ENCODE data around the gene RAB6B.

Gene RAB6B

GRCh38 chr3:133934996-133935842 lies 39.5 kb upstream of the RAB6B start:
- CTCF ChIA-PET: interaction anchor here (0.9 to 14.0 kb wide), 2 partner anchors 115 to 277 kb away, joined by 4 to 140 read pairs; no protein-coding TSS in a partner anchor
- Histone ChIP-seq H3K27me3 (replicated peaks in 2 of 5; ENCODE audit: control insufficient read depth in 4 of 5, insufficient read depth in 5 of 5, low read length in 4 of 5) (no peaks in the 10 kb centered on the region), H3K4me3 (ENCODE audit: control insufficient read depth in 1 of 7, extremely low read depth in 1 of 7, insufficient read depth in 4 of 7, low read depth in 2 of 7, low read length in 6 of 7) (no peak overlapping the region)

GRCh38 chr3:133934073-133934970 lies 38.6 kb upstream of the RAB6B start:
- DNase-seq: peak in 1 of 3 donors; percentile 44
- WGBS (ENCODE audit: insufficient coverage): 65% methylated on average over 4 of the region's 10 CpGs
- Histone ChIP-seq H3K36me3 (ENCODE audit: control insufficient read depth in 4 of 4, insufficient read depth in 4 of 4, low read length in 3 of 4) (no peaks in the 10 kb centered on the region), H3K27ac (ENCODE audit: insufficient read depth in 1 of 2, low read depth in 1 of 2, low read length in 2 of 2, poor library complexity in 1 of 2, severe bottlenecking in 2 of 2) (no peak overlapping the region), H3K9me3 (ENCODE audit: control extremely low read depth in 1 of 5, control insufficient read depth in 4 of 5, insufficient read depth in 2 of 5, low read depth in 1 of 5, low read length in 4 of 5) (no peaks in the 10 kb centered on the region), H3K4me1 (ENCODE audit: control extremely low read depth in 1 of 4, control insufficient read depth in 4 of 4, insufficient read depth in 4 of 4, low read length in 3 of 4) (peaks cover 0 to 22% (median 16%) of the 10 kb centered on the region in 4 experiments), H3K27me3 (replicated peaks in 2 of 5; ENCODE audit: control insufficient read depth in 4 of 5, insufficient read depth in 5 of 5, low read length in 4 of 5) (peaks cover 0 to under 1% (median 0%) of the 10 kb centered on the region in 5 experiments), H3K4me3 (ENCODE audit: control insufficient read depth in 1 of 7, extremely low read depth in 1 of 7, insufficient read depth in 4 of 7, low read depth in 2 of 7, low read length in 6 of 7) (peak overlapping the region in 1 of 7 experiments; percentile 19)
- ChIA-PET POLR2A (no interaction called here), CTCF (interaction anchor here (1.6 to 14.0 kb wide), 2 partner anchors 12 to 278 kb away, joined by 3 to 140 read pairs; no protein-coding TSS in a partner anchor)

More at GRCh38 chr3:133934996-133935842, 39.5 kb upstream of the RAB6B start:
- Histone ChIP-seq H3K4me1 (ENCODE audit: control extremely low read depth in 1 of 4, control insufficient read depth in 4 of 4, insufficient read depth in 4 of 4, low read length in 3 of 4) (peaks cover 0 to 22% (median 16%) of the 10 kb centered on the region in 4 experiments), H3K36me3 (ENCODE audit: control insufficient read depth in 4 of 4, insufficient read depth in 4 of 4, low read length in 3 of 4) (no peaks in the 10 kb centered on the region), H3K9me3 (ENCODE audit: control extremely low read depth in 1 of 5, control insufficient read depth in 4 of 5, insufficient read depth in 2 of 5, low read depth in 1 of 5, low read length in 4 of 5) (no peaks in the 10 kb centered on the region), H3K27ac (ENCODE audit: insufficient read depth in 1 of 2, low read depth in 1 of 2, low read length in 2 of 2, poor library complexity in 1 of 2, severe bottlenecking in 2 of 2) (no peak overlapping the region)
- POLR2A ChIA-PET: no interaction called here
- no peak for DNase-seq
- WGBS (ENCODE audit: insufficient coverage): 90% methylated on average over 7 of the region's 11 CpGs

GRCh38 chr3:133933097-133934024 lies 37.7 kb upstream of the RAB6B start:
- H3K27ac ChIP-seq (ENCODE audit: insufficient read depth in 1 of 2, low read depth in 1 of 2, low read length in 2 of 2, poor library complexity in 1 of 2, severe bottlenecking in 2 of 2): no peak overlapping the region
- peaks cover 0 to 24% (median 19%) of the 10 kb centered on the region in 4 experiments for H3K4me1 ChIP-seq (ENCODE audit: control extremely low read depth in 1 of 4, control insufficient read depth in 4 of 4, insufficient read depth in 4 of 4, low read length in 3 of 4)
- H3K36me3 ChIP-seq (ENCODE audit: control insufficient read depth in 4 of 4, insufficient read depth in 4 of 4, low read length in 3 of 4): no peaks in the 10 kb centered on the region
- no peak for DNase-seq
- H3K9me3 ChIP-seq (ENCODE audit: control extremely low read depth in 1 of 5, control insufficient read depth in 4 of 5, insufficient read depth in 2 of 5, low read depth in 1 of 5, low read length in 4 of 5): no peaks in the 10 kb centered on the region
- peaks cover 0 to 3% (median 0%) of the 10 kb centered on the region in 5 experiments for H3K27me3 ChIP-seq (replicated peaks in 2 of 5; ENCODE audit: control insufficient read depth in 4 of 5, insufficient read depth in 5 of 5, low read length in 4 of 5)
- POLR2A ChIA-PET: no interaction called here
- CTCF ChIA-PET: interaction anchor here (1.1 to 14.0 kb wide), 3 partner anchors 13 to 279 kb away, joined by 3 to 140 read pairs (median 3); no protein-coding TSS in a partner anchor
- WGBS (ENCODE audit: insufficient coverage): 97% methylated on average over 7 of the region's 9 CpGs
- peak overlapping the region in 1 of 7 experiments; percentile 19 for H3K4me3 ChIP-seq (ENCODE audit: control insufficient read depth in 1 of 7, extremely low read depth in 1 of 7, insufficient read depth in 4 of 7, low read depth in 2 of 7, low read length in 6 of 7)

GRCh38 chr3:133932009-133932408 lies 36.3 kb upstream of the RAB6B start:
- peaks cover 0 to 31% (median 29%) of the 10 kb centered on the region in 4 experiments for H3K4me1 ChIP-seq (ENCODE audit: control extremely low read depth in 1 of 4, control insufficient read depth in 4 of 4, insufficient read depth in 4 of 4, low read length in 3 of 4)
- H3K9me3 ChIP-seq (ENCODE audit: control extremely low read depth in 1 of 5, control insufficient read depth in 4 of 5, insufficient read depth in 2 of 5, low read depth in 1 of 5, low read length in 4 of 5): no peaks in the 10 kb centered on the region
- H3K4me3 ChIP-seq (ENCODE audit: control insufficient read depth in 1 of 7, extremely low read depth in 1 of 7, insufficient read depth in 4 of 7, low read depth in 2 of 7, low read length in 6 of 7): no peak overlapping the region
- peaks cover 0 to 3% (median 0%) of the 10 kb centered on the region in 5 experiments for H3K27me3 ChIP-seq (replicated peaks in 2 of 5; ENCODE audit: control insufficient read depth in 4 of 5, insufficient read depth in 5 of 5, low read length in 4 of 5)
- CTCF ChIA-PET: interaction anchor here (0.9 to 14.0 kb wide), 12 partner anchors 9 to 285 kb away, joined by 3 to 140 read pairs (median 4); no protein-coding TSS in a partner anchor
- WGBS (ENCODE audit: insufficient coverage): 100% methylated on average over 3 of the region's 6 CpGs
- no peak for DNase-seq
- no peak overlapping the region for H3K27ac ChIP-seq (ENCODE audit: insufficient read depth in 1 of 2, low read depth in 1 of 2, low read length in 2 of 2, poor library complexity in 1 of 2, severe bottlenecking in 2 of 2)
- POLR2A ChIA-PET: no interaction called here
- no peaks in the 10 kb centered on the region for H3K36me3 ChIP-seq (ENCODE audit: control insufficient read depth in 4 of 4, insufficient read depth in 4 of 4, low read length in 3 of 4)

- CTCF ChIA-PET: interaction anchor here (0.9 to 14.0 kb wide), 9 partner anchors 14 to 544 kb away, joined by 3 to 140 read pairs (median 4); no protein-coding TSS in a partner anchor
- POLR2A ChIA-PET: no interaction called here
- H3K36me3 ChIP-seq (ENCODE audit: control insufficient read depth in 4 of 4, insufficient read depth in 4 of 4, low read length in 3 of 4): no peaks in the 10 kb centered on the region
- WGBS (ENCODE audit: insufficient coverage): 98% methylated on average over 8 of the region's 8 CpGs
- H3K4me1 ChIP-seq (ENCODE audit: control extremely low read depth in 1 of 4, control insufficient read depth in 4 of 4, insufficient read depth in 4 of 4, low read length in 3 of 4): peaks cover 0 to 31% (median 29%) of the 10 kb centered on the region in 4 experiments
- peaks cover 0 to 3% (median 0%) of the 10 kb centered on the region in 5 experiments for H3K27me3 ChIP-seq (replicated peaks in 2 of 5; ENCODE audit: control insufficient read depth in 4 of 5, insufficient read depth in 5 of 5, low read length in 4 of 5)
- H3K4me3 ChIP-seq (ENCODE audit: control insufficient read depth in 1 of 7, extremely low read depth in 1 of 7, insufficient read depth in 4 of 7, low read depth in 2 of 7, low read length in 6 of 7): no peak overlapping the region
- H3K9me3 ChIP-seq (ENCODE audit: control extremely low read depth in 1 of 5, control insufficient read depth in 4 of 5, insufficient read depth in 2 of 5, low read depth in 1 of 5, low read length in 4 of 5): no peaks in the 10 kb centered on the region
- H3K27ac ChIP-seq (ENCODE audit: insufficient read depth in 1 of 2, low read depth in 1 of 2, low read length in 2 of 2, poor library complexity in 1 of 2, severe bottlenecking in 2 of 2): no peak overlapping the region
- no peak for DNase-seq
Measured at GRCh38 chr3:133931084-133931483, 35.4 kb upstream of the RAB6B start.

- WGBS (ENCODE audit: insufficient coverage): no CpG with 5 or more reads among the region's 1 CpG
- peak; percentile 72 to 89 (median 86) for DNase-seq
- POLR2A ChIA-PET: no interaction called here
- no peak overlapping the region for H3K4me3 ChIP-seq (ENCODE audit: control insufficient read depth in 1 of 7, extremely low read depth in 1 of 7, insufficient read depth in 4 of 7, low read depth in 2 of 7, low read length in 6 of 7)
- no peaks in the 10 kb centered on the region for H3K9me3 ChIP-seq (ENCODE audit: control extremely low read depth in 1 of 5, control insufficient read depth in 4 of 5, insufficient read depth in 2 of 5, low read depth in 1 of 5, low read length in 4 of 5)
- H3K27me3 ChIP-seq (replicated peaks in 2 of 5; ENCODE audit: control insufficient read depth in 4 of 5, insufficient read depth in 5 of 5, low read length in 4 of 5): peaks cover 0 to 3% (median 0%) of the 10 kb centered on the region in 5 experiments
- peaks cover 0 to 31% (median 29%) of the 10 kb centered on the region in 4 experiments for H3K4me1 ChIP-seq (ENCODE audit: control extremely low read depth in 1 of 4, control insufficient read depth in 4 of 4, insufficient read depth in 4 of 4, low read length in 3 of 4)
- no peaks in the 10 kb centered on the region for H3K36me3 ChIP-seq (ENCODE audit: control insufficient read depth in 4 of 4, insufficient read depth in 4 of 4, low read length in 3 of 4)
- no peak overlapping the region for H3K27ac ChIP-seq (ENCODE audit: insufficient read depth in 1 of 2, low read depth in 1 of 2, low read length in 2 of 2, poor library complexity in 1 of 2, severe bottlenecking in 2 of 2)
- CTCF ChIA-PET: interaction anchor here (1.0 to 14.0 kb wide), 12 partner anchors 10 to 545 kb away, joined by 3 to 140 read pairs (median 4); no protein-coding TSS in a partner anchor
Measured at GRCh38 chr3:133930341-133930933, 34.8 kb upstream of the RAB6B start.
